GM12878 (cell line): ENCODE data around the gene TANC2. TPM values are rescaled to one million over a fixed set of nuclear protein-coding genes. Genes with fewer than 3 reads are reported as not detected.

ENCODE experiments used
- ATAC-seq: fragments of 200-7000 bp; cut with Tn5 transposase; 3 replicates; pipeline ENCODE4 v1.9.1; 2020; ENCODE audit warnings: mild to moderate bottlenecking, moderate library complexity
- BruUV-seq: library from RNA; stranded (reverse); fragments of 400-500 nt; replicated peaks from 2 replicates; lab custom pipeline; 2021; lab: Mats Ljungman, UMichigan
- CTCF ChIA-PET: fragments of 300-600 bp; sonication (Branson Sonifier 250); formaldehyde crosslinking; extraction: SDS; loops from one replicate; lab custom pipeline; 2021; ENCODE audit warnings: inconsistent platforms; lab: Yijun Ruan, JAX
- POLR2A ChIA-PET: fragments of 350-600 bp; formaldehyde crosslinking; extraction: SDS; loops from one replicate; lab custom pipeline; 2021; ENCODE audit warnings: inconsistent platforms; lab: Charles Lee
- RAD21 ChIA-PET: fragments of 300-600 bp; sonication (Branson Sonifier 250); formaldehyde crosslinking; loops from one replicate; lab custom pipeline; 2023; ENCODE audit warnings: antibody characterized with exemption; ENCODE audit not compliant: unreplicated experiment; lab: Charles Lee
- SMC1A ChIA-PET: fragments of 300-600 bp; sonication (Branson Sonifier 250); formaldehyde crosslinking; loops from one replicate; lab custom pipeline; 2023; ENCODE audit not compliant: unreplicated experiment, uncharacterized antibody; lab: Charles Lee
- DNase-seq: peaks from one replicate; pipeline ENCODE4 v3.0.0-alpha.2; 2011; ENCODE audit warnings: low read depth, low spot score
- FAIRE-seq: peaks from 3 replicates; lab custom pipeline; 2011; peaks lifted over from hg19 to GRCh38; lab: Jason Lieb, UNC
- H2AFZ ChIP-seq: 2 replicates; pipeline ENCODE4 v1.6.0; 2011; ENCODE audit warnings: low read depth, low read length, control low read depth; ENCODE audit not compliant: control insufficient read depth
- H3K27ac ChIP-seq: 2 replicates; pipeline ENCODE4 v1.5.1; 2011; ENCODE audit warnings: control low read depth; ENCODE audit not compliant: control insufficient read depth, insufficient read depth
- H3K27me3 ChIP-seq, 2 experiments: replicated peaks in 1 of 2; 2 replicates each; pipeline versions ENCODE4 v1.6.0 to v1.6.1; 2011; ENCODE audit warnings: low read length in 1 of 2; ENCODE audit not compliant: control insufficient read depth in 2 of 2, insufficient read depth in 2 of 2
- H3K36me3 ChIP-seq, 2 experiments: 2 replicates each; pipeline ENCODE4 v1.5.1; 2011; ENCODE audit warnings: low read length in 1 of 2; ENCODE audit not compliant: control insufficient read depth in 2 of 2, insufficient read depth in 2 of 2
- H3K4me1 ChIP-seq: 2 replicates; pipeline ENCODE4 v1.6.1; 2011; ENCODE audit warnings: mild to moderate bottlenecking, low read length, moderate library complexity, mixed read lengths; ENCODE audit not compliant: control insufficient read depth, insufficient read depth
- H3K4me2 ChIP-seq: 2 replicates; pipeline ENCODE4 v1.6.0; 2011; ENCODE audit warnings: control low read depth; ENCODE audit not compliant: control insufficient read depth, insufficient read depth
- H3K4me3 ChIP-seq: fragments of 200-600 bp; sonication (generic); 2 replicates; pipeline ENCODE4 v1.5.1; 2016
- H3K79me2 ChIP-seq: 2 replicates; pipeline ENCODE4 v1.6.0; 2011; ENCODE audit warnings: low read length; ENCODE audit not compliant: control insufficient read depth, insufficient read depth
- H3K9ac ChIP-seq: 2 replicates; pipeline ENCODE4 v1.8.0; 2011; ENCODE audit warnings: low read length, control low read depth, mixed read lengths; ENCODE audit not compliant: control insufficient read depth, insufficient read depth
- H3K9me3 ChIP-seq: replicated peaks from 3 replicates; pipeline ENCODE4 v1.5.1; 2011; ENCODE audit warnings: mild to moderate bottlenecking, low read length; ENCODE audit not compliant: control insufficient read depth, insufficient read depth
- H4K20me1 ChIP-seq: 2 replicates; pipeline ENCODE4 v1.6.0; 2011; ENCODE audit not compliant: control insufficient read depth, insufficient read depth
- ATF7 ChIP-seq: fragments of 450-650 bp; IDR thresholded peaks from 2 replicates; pipeline ENCODE4 v1.6.1; 2016; ENCODE audit warnings: low read depth, mild to moderate bottlenecking
- CBX3 ChIP-seq: fragments of 200-600 bp; sonication (generic); IDR thresholded peaks from 2 replicates; pipeline ENCODE4 v1.6.1; 2016; ENCODE audit warnings: low read depth, borderline replicate concordance
- CREM ChIP-seq: IDR thresholded peaks from 2 replicates; pipeline ENCODE4 v1.6.1; 2014; ENCODE audit warnings: antibody characterized with exemption, low read depth
- ETV6 ChIP-seq, 2 experiments: fragments of 450-650 bp in 1 of 2; IDR thresholded peaks in 1 of 2; conservative IDR thresholded peaks in 1 of 2; 2 replicates each; pipeline ENCODE4 v1.6.1; 2014; ENCODE audit warnings: antibody characterized with exemption in 1 of 2, borderline replicate concordance in 1 of 2, low read depth in 1 of 2, mild to moderate bottlenecking in 1 of 2, moderate library complexity in 1 of 2
- EZH2 ChIP-seq: IDR thresholded peaks from 2 replicates; pipeline ENCODE4 v1.6.1; 2012; ENCODE audit warnings: low read depth, mild to moderate bottlenecking, control low read depth, inconsistent platforms, low read length, borderline replicate concordance; ENCODE audit not compliant: control insufficient read depth
- FOS ChIP-seq: IDR thresholded peaks from 3 replicates; pipeline ENCODE4 v1.6.1; 2011; ENCODE audit warnings: borderline replicate concordance; ENCODE audit not compliant: insufficient read length; ENCODE audit errors: extremely low read depth
- FOXK2 ChIP-seq: fragments of 450-650 bp; IDR thresholded peaks from 2 replicates; pipeline ENCODE4 v1.6.1; 2017; ENCODE audit warnings: mild to moderate bottlenecking, moderate library complexity
- HDAC2 ChIP-seq: fragments of 200-600 bp; sonication (generic); IDR thresholded peaks from 2 replicates; pipeline ENCODE4 v1.6.1; 2017
- MYB ChIP-seq: fragments of 150-350 bp; IDR thresholded peaks from 2 replicates; pipeline ENCODE4 v1.6.1; 2014; ENCODE audit warnings: mild to moderate bottlenecking, low read depth, low read length, borderline replicate concordance
- POU2F2 ChIP-seq: IDR thresholded peaks from 3 replicates; pipeline ENCODE4 v1.6.1; 2011; ENCODE audit warnings: low read depth, mild to moderate bottlenecking, low read length, borderline replicate concordance
- RFX5 ChIP-seq: IDR thresholded peaks from 2 replicates; pipeline ENCODE4 v1.6.1; 2011; ENCODE audit warnings: low read depth, low read length, improper control_type of control experiment
- SMAD5 ChIP-seq: IDR thresholded peaks from 2 replicates; pipeline ENCODE4 v1.6.1; 2016; ENCODE audit warnings: antibody characterized with exemption, low read depth
- TCF3 ChIP-seq: IDR thresholded peaks from 2 replicates; pipeline ENCODE4 v1.6.1; 2012; ENCODE audit warnings: low read depth, mild to moderate bottlenecking, low read length, borderline replicate concordance; ENCODE audit not compliant: insufficient read depth
- ZBTB4 ChIP-seq: fragments of 450-650 bp; formaldehyde crosslinking; IDR thresholded peaks from 2 replicates; pipeline ENCODE4 v1.4.0; 2022; ENCODE audit warnings: mild to moderate bottlenecking, moderate library complexity
- WGBS: methylation state at CpG from one replicate; pipeline ENCODE4 v1.1.6; 2016; ENCODE audit warnings: low lambda C conversion rate; ENCODE audit not compliant: insufficient replicate concordance, insufficient coverage; ENCODE audit errors: missing lambda C conversion rate; 5-methylcytosine and 5-hydroxymethylcytosine counted together
- in situ Hi-C: fragments of 300-500 bp; cut with MboI; formaldehyde crosslinking; loops from 9 replicates; pipeline ENCODE4 v1.14.3; 2018; ENCODE audit warnings: mixed read lengths
- intact Hi-C: fragments of 100-400 bp; cut with micrococcal nuclease; formaldehyde crosslinking; loops from one replicate; pipeline ENCODE4 v1.14.2; 2022; ENCODE audit not compliant: unreplicated experiment
- polyA plus RNA-seq, 11 experiments: library from polyadenylated mRNA; depleted of rRNA in 4 of 11; unstranded in 6 of 11; stranded (reverse) in 5 of 11; fragments of >200 nt; fragmentation: Nextera tagmentation in 4 of 11; fragmentation: Illumina TruSeq in 1 of 11; extraction: Ambion mirVana in 4 of 11; extraction: Trizol in 1 of 11; gene quantifications; 1 replicate in 1 of 11; 2 replicates in 10 of 11; pipeline versions ENCODE4 v1.2.1 to v1.2.3, GENCODE V29; 2011 to 2016; ENCODE audit warnings: inconsistent platforms in 2 of 11, missing spikeins in 2 of 11, low read depth in 1 of 11
- total RNA-seq, 4 experiments: library from RNA; depleted of rRNA in 3 of 4; stranded (reverse); fragments of >200 nt in 3 of 4; fragmentation: Illumina TruSeq in 1 of 4; extraction: Trizol in 1 of 4; gene quantifications; 2 replicates each; pipeline versions ENCODE4 v1.2.1 to v1.2.3, GENCODE V29; 2013 to 2021

Gene TANC2
- total and polyA plus RNA-seq, 10 of the 15 experiments (the other 5 are each of a cell fraction or from before 2014, with no cell fraction given): under 0.01 to 0.13 (median 0.03) TPM; not detected in 2

- intact Hi-C loops (no loop called here), in situ Hi-C loops (no loop called here)
- DNase-seq (no peak), FAIRE-seq (no peak), ATAC-seq (no peak)
- 34% methylated on average over 3 of the region's 3 CpGs for WGBS
- Histone ChIP-seq H3K4me3 (no peak overlapping the region), H3K4me1 (no peaks in the 10 kb centered on the region), H3K79me2 (no peaks in the 10 kb centered on the region), H3K27ac (no peak overlapping the region), H3K4me2 (no peak overlapping the region), H3K27me3 (no peaks in the 10 kb centered on the region), H2AFZ (no peak overlapping the region), H4K20me1 (no peaks in the 10 kb centered on the region), H3K9ac (no peak overlapping the region), H3K36me3 (no peaks in the 10 kb centered on the region), H3K9me3 (no peaks in the 10 kb centered on the region)
- BruUV-seq: no TSS peak
- ChIA-PET POLR2A (no interaction called here), CTCF (no interaction called here), SMC1A (no interaction called here), RAD21 (interaction anchor here (1.2 kb wide), 1 partner anchor 686 kb away, joined by 3 read pairs; no protein-coding TSS in a partner anchor)
- no peak for TF ChIP-seq RFX5
- TF ChIP-seq HDAC2: no peak
- TF ChIP-seq TCF3: no peak
These were observed 40.7 kb upstream of the TANC2 start for GRCh38 chr17:62925267-62925836.

GRCh38 chr17:62927083-62927482 is 39.0 kb upstream of the TANC2 start:
- Histone ChIP-seq H4K20me1 (no peaks in the 10 kb centered on the region), H3K27me3 (no peaks in the 10 kb centered on the region), H3K36me3 (no peaks in the 10 kb centered on the region), H2AFZ (no peak overlapping the region), H3K4me3 (no peak overlapping the region), H3K27ac (no peak overlapping the region), H3K9me3 (no peaks in the 10 kb centered on the region), H3K9ac (no peak overlapping the region), H3K4me1 (no peaks in the 10 kb centered on the region), H3K4me2 (no peak overlapping the region), H3K79me2 (no peaks in the 10 kb centered on the region)
- 38% methylated on average over 6 of the region's 6 CpGs for WGBS
- ChIA-PET POLR2A (no interaction called here), CTCF (no interaction called here), SMC1A (no interaction called here), RAD21 (no interaction called here)
- FAIRE-seq: no peak
- no peak for ATAC-seq
- no peak for TF ChIP-seq MYB
- TF ChIP-seq CREM: no peak
- TF ChIP-seq SMAD5: no peak
- no peak for TF ChIP-seq FOXK2
- TF ChIP-seq ETV6 (conservative IDR thresholded peaks at IDR 0.05 in 1 of 2, IDR thresholded peaks at IDR 0.05 in 1 of 2; ENCODE audit: borderline replicate concordance in 1 of 2, low read depth in 1 of 2): no peak
- TF ChIP-seq ZBTB4 (CRISPR knock-in tag): no peak
- TF ChIP-seq ATF7: no peak
- TF ChIP-seq CBX3: no peak
- TF ChIP-seq FOS: no peak
- no peak for TF ChIP-seq POU2F2
- no peak for TF ChIP-seq EZH2
- intact Hi-C loops: no loop called here
- no peak for DNase-seq
- in situ Hi-C loops: no loop called here
- no TSS peak for BruUV-seq
